Stomach (tissue), 4 donors: ENCODE measurements around the gene SESN3.

Experiments
- EP300 ChIP-seq: sonication (generic); formaldehyde crosslinking; IDR thresholded peaks from one replicate; pipeline ENCODE4 v1.6.1; 2017; ENCODE audit warnings: antibody characterized with exemption
- POLR2A ChIP-seq, 4 donors: fragments of 450-650 bp; IDR thresholded peaks; one replicate each; pipeline ENCODE4 v1.6.1; 2016; ENCODE audit warnings: antibody characterized with exemption in 4 of 4, control low read depth in 2 of 4, mild to moderate bottlenecking in 1 of 4, moderate library complexity in 1 of 4
- POLR2AphosphoS5 ChIP-seq, 3 donors: sonication (generic); formaldehyde crosslinking; IDR thresholded peaks; one replicate each; pipeline ENCODE4 v1.6.1; 2016; ENCODE audit warnings: antibody characterized with exemption in 3 of 3
- TF ChIP-seq, protein P1 (sequence below), 7 experiments: fragments of 450-650 bp in 4 of 7; fragments of 200-600 bp in 3 of 7; sonication (generic) in 3 of 7; IDR thresholded peaks; one replicate each; pipeline ENCODE4 v1.5.1; 2016 to 2019; ENCODE audit warnings: antibody characterized with exemption in 7 of 7, control low read depth in 2 of 7, mild to moderate bottlenecking in 1 of 7

DNA sequence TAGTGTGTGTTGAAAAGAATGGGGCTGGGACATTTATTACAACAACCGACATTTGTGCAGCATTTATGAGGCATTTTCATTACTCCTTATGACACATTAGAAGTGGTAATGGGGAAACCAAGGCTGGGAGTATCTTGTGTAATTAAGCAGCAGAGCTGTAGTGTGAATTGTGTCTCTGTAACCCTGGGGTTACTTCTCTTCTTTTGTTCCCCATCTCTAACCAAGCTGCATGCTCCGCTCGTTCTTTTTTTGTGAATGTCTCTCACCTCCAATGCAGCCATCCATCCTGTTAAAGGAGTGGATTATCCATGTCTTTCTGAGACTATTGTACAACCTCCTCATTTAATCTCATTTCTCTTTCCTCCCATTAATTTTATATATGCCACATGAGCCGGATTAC lies 75.6 kb downstream of the SESN3 start:
- TF ChIP-seq, protein P1, sequence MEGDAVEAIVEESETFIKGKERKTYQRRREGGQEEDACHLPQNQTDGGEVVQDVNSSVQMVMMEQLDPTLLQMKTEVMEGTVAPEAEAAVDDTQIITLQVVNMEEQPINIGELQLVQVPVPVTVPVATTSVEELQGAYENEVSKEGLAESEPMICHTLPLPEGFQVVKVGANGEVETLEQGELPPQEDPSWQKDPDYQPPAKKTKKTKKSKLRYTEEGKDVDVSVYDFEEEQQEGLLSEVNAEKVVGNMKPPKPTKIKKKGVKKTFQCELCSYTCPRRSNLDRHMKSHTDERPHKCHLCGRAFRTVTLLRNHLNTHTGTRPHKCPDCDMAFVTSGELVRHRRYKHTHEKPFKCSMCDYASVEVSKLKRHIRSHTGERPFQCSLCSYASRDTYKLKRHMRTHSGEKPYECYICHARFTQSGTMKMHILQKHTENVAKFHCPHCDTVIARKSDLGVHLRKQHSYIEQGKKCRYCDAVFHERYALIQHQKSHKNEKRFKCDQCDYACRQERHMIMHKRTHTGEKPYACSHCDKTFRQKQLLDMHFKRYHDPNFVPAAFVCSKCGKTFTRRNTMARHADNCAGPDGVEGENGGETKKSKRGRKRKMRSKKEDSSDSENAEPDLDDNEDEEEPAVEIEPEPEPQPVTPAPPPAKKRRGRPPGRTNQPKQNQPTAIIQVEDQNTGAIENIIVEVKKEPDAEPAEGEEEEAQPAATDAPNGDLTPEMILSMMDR (IDR thresholded peaks at IDR 0.05) = no peak
- no peak for TF ChIP-seq POLR2AphosphoS5 (IDR thresholded peaks at IDR 0.05)
- no peak for TF ChIP-seq EP300
- no peak for TF ChIP-seq POLR2A (IDR thresholded peaks at IDR 0.05)
